Loucy (cell line): ENCODE results near the gene KCNMA1.

Experiments used
- H2AFZ ChIP-seq: fragments of 200-600 bp; sonication (generic); 2 replicates; pipeline ENCODE4 v1.6.0; 2016; ENCODE audit warnings: antibody characterized with exemption, mild to moderate bottlenecking, low read length, moderate library complexity
- H3F3A ChIP-seq: fragments of 200-600 bp; 2 replicates; pipeline ENCODE4 v1.6.0; 2016; ENCODE audit warnings: antibody characterized with exemption, low read depth, mild to moderate bottlenecking
- H3K27me3 ChIP-seq: fragments of 200-600 bp; sonication (generic); 2 replicates; pipeline ENCODE4 v1.6.1; 2014; ENCODE audit warnings: low read length, mild to moderate bottlenecking; ENCODE audit not compliant: insufficient read depth, poor library complexity, severe bottlenecking
- H3K36me3 ChIP-seq: fragments of 200-600 bp; sonication (generic); 2 replicates; pipeline ENCODE4 v1.6.1; 2016; ENCODE audit warnings: low read length; ENCODE audit not compliant: insufficient read depth
- H3K4me1 ChIP-seq: fragments of 200-600 bp; sonication (generic); 2 replicates; pipeline ENCODE4 v1.5.1; 2014; ENCODE audit warnings: low read length, mild to moderate bottlenecking; ENCODE audit not compliant: insufficient read depth, poor library complexity, severe bottlenecking
- H3K4me2 ChIP-seq: fragments of 200-600 bp; sonication (generic); 2 replicates; pipeline ENCODE4 v1.6.0; 2014; ENCODE audit warnings: antibody characterized with exemption, low read length, low read depth, mild to moderate bottlenecking; ENCODE audit not compliant: poor library complexity, severe bottlenecking
- H3K4me3 ChIP-seq: fragments of 200-600 bp; sonication (generic); 2 replicates; pipeline ENCODE4 v1.5.1; 2014; ENCODE audit warnings: low read length, mild to moderate bottlenecking, mixed read lengths; ENCODE audit not compliant: poor library complexity, severe bottlenecking
- H3K79me2 ChIP-seq: fragments of 200-600 bp; sonication (generic); 2 replicates; pipeline ENCODE4 v1.6.1; 2014; ENCODE audit warnings: low read length; ENCODE audit not compliant: insufficient read depth
- H3K9ac ChIP-seq: fragments of 200-600 bp; sonication (generic); 2 replicates; pipeline ENCODE4 v1.6.0; 2014; ENCODE audit warnings: mild to moderate bottlenecking, low read depth, low read length, moderate library complexity; ENCODE audit not compliant: poor library complexity, severe bottlenecking
- H3K9me2 ChIP-seq: fragments of 200-600 bp; sonication (generic); replicated peaks from 2 replicates; pipeline ENCODE4 v1.6.1; 2016; ENCODE audit warnings: low read depth, low read length, mixed read lengths
- H3K9me3 ChIP-seq: fragments of 200-600 bp; sonication (generic); 2 replicates; pipeline ENCODE4 v1.6.1; 2014; ENCODE audit warnings: mild to moderate bottlenecking, antibody characterized with exemption, low read length, low read depth; ENCODE audit not compliant: insufficient read depth
- H4K20me1 ChIP-seq: fragments of 200-600 bp; sonication (generic); 2 replicates; pipeline ENCODE4 v1.6.0; 2014; ENCODE audit warnings: antibody characterized with exemption, low read length, mild to moderate bottlenecking; ENCODE audit not compliant: insufficient read depth, poor library complexity, severe bottlenecking
- EZH2phosphoT487 ChIP-seq: fragments of 200-600 bp; IDR thresholded peaks from 2 replicates; pipeline ENCODE4 v1.6.1; 2018; ENCODE audit warnings: antibody characterized with exemption, mild to moderate bottlenecking, moderate library complexity, borderline replicate concordance
- TF ChIP-seq, protein P1 (sequence below): fragments of 200-600 bp; sonication (generic); conservative IDR thresholded peaks from 2 replicates; pipeline ENCODE4 v1.5.1; 2014; ENCODE audit warnings: mild to moderate bottlenecking, antibody characterized with exemption, low read length

Gene KCNMA1

DNA sequence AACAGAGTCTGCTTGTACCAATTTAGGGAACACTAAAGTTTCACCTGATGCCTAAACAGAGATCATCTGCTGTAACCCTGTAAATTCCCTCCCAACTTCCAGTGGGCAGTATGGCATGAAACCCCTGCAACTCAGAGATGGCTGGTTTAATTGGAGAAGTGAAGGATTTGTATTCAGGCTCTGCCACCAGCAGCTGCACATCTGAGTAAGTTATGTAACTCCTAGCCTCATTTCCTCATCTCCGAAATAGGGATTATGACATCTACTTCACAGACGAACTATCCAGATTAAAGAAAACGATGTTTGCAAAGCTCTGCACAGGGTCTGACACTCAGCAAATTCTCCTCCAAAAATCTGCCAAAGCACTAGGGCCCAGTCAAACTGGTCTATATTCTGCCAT is 493.0 kb downstream of the KCNMA1 start:
- no peaks in the 10 kb centered on the region for H3F3A ChIP-seq
- H3K9me2 ChIP-seq, result no peaks in the 10 kb centered on the region
- H3K27me3 ChIP-seq, result no peaks in the 10 kb centered on the region
- no peaks in the 10 kb centered on the region for H3K79me2 ChIP-seq
- TF ChIP-seq EZH2phosphoT487, result no peak
- TF ChIP-seq, protein P1, sequence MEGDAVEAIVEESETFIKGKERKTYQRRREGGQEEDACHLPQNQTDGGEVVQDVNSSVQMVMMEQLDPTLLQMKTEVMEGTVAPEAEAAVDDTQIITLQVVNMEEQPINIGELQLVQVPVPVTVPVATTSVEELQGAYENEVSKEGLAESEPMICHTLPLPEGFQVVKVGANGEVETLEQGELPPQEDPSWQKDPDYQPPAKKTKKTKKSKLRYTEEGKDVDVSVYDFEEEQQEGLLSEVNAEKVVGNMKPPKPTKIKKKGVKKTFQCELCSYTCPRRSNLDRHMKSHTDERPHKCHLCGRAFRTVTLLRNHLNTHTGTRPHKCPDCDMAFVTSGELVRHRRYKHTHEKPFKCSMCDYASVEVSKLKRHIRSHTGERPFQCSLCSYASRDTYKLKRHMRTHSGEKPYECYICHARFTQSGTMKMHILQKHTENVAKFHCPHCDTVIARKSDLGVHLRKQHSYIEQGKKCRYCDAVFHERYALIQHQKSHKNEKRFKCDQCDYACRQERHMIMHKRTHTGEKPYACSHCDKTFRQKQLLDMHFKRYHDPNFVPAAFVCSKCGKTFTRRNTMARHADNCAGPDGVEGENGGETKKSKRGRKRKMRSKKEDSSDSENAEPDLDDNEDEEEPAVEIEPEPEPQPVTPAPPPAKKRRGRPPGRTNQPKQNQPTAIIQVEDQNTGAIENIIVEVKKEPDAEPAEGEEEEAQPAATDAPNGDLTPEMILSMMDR, result no peak
- no peaks in the 10 kb centered on the region for H3K9me3 ChIP-seq
- H3K9ac ChIP-seq, result no peak overlapping the region
- H4K20me1 ChIP-seq, result no peaks in the 10 kb centered on the region
- H3K36me3 ChIP-seq, result no peaks in the 10 kb centered on the region
- no peaks in the 10 kb centered on the region for H3K4me1 ChIP-seq
- H2AFZ ChIP-seq, result no peak overlapping the region
- H3K4me2 ChIP-seq, result no peak overlapping the region
- H3K4me3 ChIP-seq, result no peak overlapping the region

GRCh38 chr10:77139252-77140160 is 498.1 kb downstream of the KCNMA1 start:
- H3K4me3 ChIP-seq, result no peak overlapping the region
- no peaks in the 10 kb centered on the region for H3K9me3 ChIP-seq
- no peak for TF ChIP-seq EZH2phosphoT487
- TF ChIP-seq, protein P1, result no peak
- H4K20me1 ChIP-seq, result no peaks in the 10 kb centered on the region
- no peak overlapping the region for H3K9ac ChIP-seq
- no peaks in the 10 kb centered on the region for H3F3A ChIP-seq
- no peak overlapping the region for H2AFZ ChIP-seq
- no peaks in the 10 kb centered on the region for H3K79me2 ChIP-seq
- no peaks in the 10 kb centered on the region for H3K9me2 ChIP-seq
- H3K4me1 ChIP-seq, result no peaks in the 10 kb centered on the region
- no peaks in the 10 kb centered on the region for H3K36me3 ChIP-seq
- no peaks in the 10 kb centered on the region for H3K27me3 ChIP-seq
- no peak overlapping the region for H3K4me2 ChIP-seq

- no peak overlapping the region for H3K4me3 ChIP-seq
Observed at GRCh38 chr10:77138541-77138940, 499.1 kb downstream of the KCNMA1 start.

More at GRCh38 chr10:77138541-77138940, 499.1 kb downstream of the KCNMA1 start:
- Histone ChIP-seq H3K79me2 (no peaks in the 10 kb centered on the region), H2AFZ (no peak overlapping the region), H3F3A (no peaks in the 10 kb centered on the region), H3K4me1 (no peaks in the 10 kb centered on the region), H3K27me3 (no peaks in the 10 kb centered on the region), H3K9ac (no peak overlapping the region), H3K9me3 (no peaks in the 10 kb centered on the region), H3K36me3 (no peaks in the 10 kb centered on the region), H3K4me2 (no peak overlapping the region), H4K20me1 (no peaks in the 10 kb centered on the region), H3K9me2 (no peaks in the 10 kb centered on the region)
- TF ChIP-seq, protein P1, result no peak
- no peak for TF ChIP-seq EZH2phosphoT487
